ENCODE results near the gene OLFML2B. TPM values are rescaled to one million over a fixed set of nuclear protein-coding genes. Genes with fewer than 3 reads are reported as not detected.
A peak's percentile ranks its signal among the peaks of the same experiment; 100 is the strongest.

Gene OLFML2B
- total RNA-seq, 2 donors from 2014 or later, result 1.6 to 4.9 TPM

DNA sequence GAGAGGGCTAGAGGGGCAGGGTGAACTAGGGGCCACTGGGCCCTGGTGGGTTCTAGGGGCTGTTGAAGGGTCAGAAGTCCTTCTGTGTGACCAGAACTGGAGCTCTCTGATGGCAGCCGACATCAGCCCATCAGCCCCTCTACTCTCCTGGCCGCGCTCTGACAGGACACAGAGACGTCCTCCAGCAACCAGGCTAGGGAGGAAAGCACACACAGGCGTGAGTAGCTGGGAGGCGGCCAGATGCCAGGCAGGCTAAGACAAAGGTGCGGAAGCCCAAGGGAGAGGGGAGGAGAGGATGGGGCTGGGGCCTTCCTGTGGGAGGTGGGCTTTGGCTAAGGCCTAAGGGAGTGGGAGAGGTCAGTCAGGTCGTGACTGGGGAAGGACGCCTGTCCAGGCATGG, 50.8 kb downstream of the OLFML2B start:
- 78 to 82% methylated on average over 9 of the region's 9 CpGs for WGBS, 2 donors

DNA sequence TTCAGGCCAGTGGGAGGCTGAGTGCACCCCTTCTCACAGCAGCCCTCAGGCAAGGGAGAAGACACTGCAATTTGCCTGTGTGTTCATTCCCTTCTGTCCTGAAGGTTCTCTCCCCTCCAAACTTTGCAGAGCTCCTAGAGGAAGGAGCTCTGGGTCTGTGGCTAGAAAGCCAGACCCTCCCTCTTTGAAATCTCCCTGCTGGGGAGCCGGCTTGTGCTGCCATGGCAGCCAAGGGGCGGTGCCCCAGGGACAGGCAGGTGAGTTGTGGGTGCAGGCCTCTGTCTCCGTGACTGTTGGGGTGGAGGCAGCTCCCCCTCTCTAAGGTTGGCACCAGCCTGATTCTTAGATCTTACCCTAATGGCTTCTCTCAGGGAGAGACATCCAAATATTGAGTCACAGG, 53.0 kb downstream of the OLFML2B start:
- TF ChIP-seq, protein P1, sequence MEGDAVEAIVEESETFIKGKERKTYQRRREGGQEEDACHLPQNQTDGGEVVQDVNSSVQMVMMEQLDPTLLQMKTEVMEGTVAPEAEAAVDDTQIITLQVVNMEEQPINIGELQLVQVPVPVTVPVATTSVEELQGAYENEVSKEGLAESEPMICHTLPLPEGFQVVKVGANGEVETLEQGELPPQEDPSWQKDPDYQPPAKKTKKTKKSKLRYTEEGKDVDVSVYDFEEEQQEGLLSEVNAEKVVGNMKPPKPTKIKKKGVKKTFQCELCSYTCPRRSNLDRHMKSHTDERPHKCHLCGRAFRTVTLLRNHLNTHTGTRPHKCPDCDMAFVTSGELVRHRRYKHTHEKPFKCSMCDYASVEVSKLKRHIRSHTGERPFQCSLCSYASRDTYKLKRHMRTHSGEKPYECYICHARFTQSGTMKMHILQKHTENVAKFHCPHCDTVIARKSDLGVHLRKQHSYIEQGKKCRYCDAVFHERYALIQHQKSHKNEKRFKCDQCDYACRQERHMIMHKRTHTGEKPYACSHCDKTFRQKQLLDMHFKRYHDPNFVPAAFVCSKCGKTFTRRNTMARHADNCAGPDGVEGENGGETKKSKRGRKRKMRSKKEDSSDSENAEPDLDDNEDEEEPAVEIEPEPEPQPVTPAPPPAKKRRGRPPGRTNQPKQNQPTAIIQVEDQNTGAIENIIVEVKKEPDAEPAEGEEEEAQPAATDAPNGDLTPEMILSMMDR (IDR thresholded peaks at IDR 0.05), result no peak
- no peak for TF ChIP-seq POLR2A (IDR thresholded peaks at IDR 0.05)
- Histone ChIP-seq H3K36me3 (replicated peaks in 1 of 2; ENCODE audit: insufficient read depth in 1 of 2, low read depth in 2 of 2) (peaks cover 0 to 3% of the 10 kb centered on the region in 2 donors), H3K9me3 (no peaks in the 10 kb centered on the region), H3K27ac (no peak overlapping the region), H3K4me3 (no peak overlapping the region), H3K4me1 (no peaks in the 10 kb centered on the region), H3K27me3 (no peaks in the 10 kb centered on the region)
- DNase-seq (no peak), ATAC-seq (no peak)
- intact Hi-C loops (cut with DNase I), result no loop called here
- WGBS, 2 donors, result 48 to 65% methylated on average over 3 of the region's 3 CpGs

More for the DNA sequence above, 50.8 kb downstream of the OLFML2B start:
- H3K4me1 ChIP-seq, result no peaks in the 10 kb centered on the region
- no peaks in the 10 kb centered on the region for H3K36me3 ChIP-seq (replicated peaks in 1 of 2; ENCODE audit: insufficient read depth in 1 of 2, low read depth in 2 of 2)
- intact Hi-C loops (cut with DNase I), result no loop called here
- no peaks in the 10 kb centered on the region for H3K9me3 ChIP-seq
- TF ChIP-seq POLR2A (IDR thresholded peaks at IDR 0.05), result no peak
- TF ChIP-seq, protein P1 (IDR thresholded peaks at IDR 0.05), result no peak
- ATAC-seq, result no peak
- no peak for DNase-seq
- H3K27ac ChIP-seq, result no peak overlapping the region
- H3K27me3 ChIP-seq, result no peaks in the 10 kb centered on the region
- no peak overlapping the region for H3K4me3 ChIP-seq

DNA sequence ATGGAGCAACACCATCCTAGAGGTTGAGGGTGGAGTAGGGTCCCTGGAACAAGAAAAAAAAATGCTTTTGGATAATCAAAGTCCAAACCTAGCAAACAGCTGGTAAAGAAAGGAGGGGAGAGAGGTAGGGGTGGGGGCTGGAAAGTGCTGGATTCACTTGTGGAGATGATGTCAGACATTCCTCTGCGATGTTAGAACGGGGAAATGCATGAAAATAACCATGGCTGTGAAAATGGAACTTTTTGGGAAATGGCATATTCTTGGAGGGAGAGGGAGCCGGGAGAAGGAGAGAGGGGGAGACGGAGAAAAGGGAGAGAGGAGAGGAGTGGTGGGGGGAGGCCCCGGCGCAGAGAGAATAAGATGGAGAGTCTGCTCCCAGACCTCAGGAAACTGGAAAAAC, 53.6 kb downstream of the OLFML2B start:
- no peaks in the 10 kb centered on the region for H3K4me1 ChIP-seq
- no peak overlapping the region for H3K27ac ChIP-seq
- no peak overlapping the region for H3K4me3 ChIP-seq
- no peak for TF ChIP-seq POLR2A (IDR thresholded peaks at IDR 0.05)
- TF ChIP-seq, protein P1 (IDR thresholded peaks at IDR 0.05), result no peak
- H3K36me3 ChIP-seq (replicated peaks in 1 of 2; ENCODE audit: insufficient read depth in 1 of 2, low read depth in 2 of 2), result peaks cover 0 to 3% of the 10 kb centered on the region in 2 donors
- DNase-seq (no peak), ATAC-seq (no peak)
- whole genome bisulfite sequencing, 2 donors, result 76 to 85% methylated on average over 6 of the region's 6 CpGs
- intact Hi-C loops (cut with DNase I), result no loop called here
- H3K27me3 ChIP-seq, result no peaks in the 10 kb centered on the region
- no peaks in the 10 kb centered on the region for H3K9me3 ChIP-seq

DNA sequence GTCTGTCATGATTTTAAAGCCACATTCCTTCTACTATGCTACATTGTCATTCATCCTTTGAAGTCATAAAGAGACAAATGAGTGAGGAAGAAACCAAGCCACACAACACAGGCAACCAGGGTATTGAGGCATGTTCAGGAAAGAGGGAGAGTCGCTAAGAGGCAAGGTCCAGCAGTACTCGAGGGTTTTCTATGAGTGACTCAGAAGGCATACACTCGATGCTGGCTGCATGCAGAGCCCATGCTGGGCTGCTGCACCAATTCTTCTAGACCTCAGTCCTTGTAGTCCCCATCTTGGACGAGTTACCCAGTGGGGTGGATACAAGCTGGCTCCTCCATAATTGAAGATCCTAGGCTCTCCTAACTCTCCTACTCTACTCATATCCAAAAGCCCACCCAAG, 57.6 kb downstream of the OLFML2B start:
- H3K4me1 ChIP-seq, result no peaks in the 10 kb centered on the region
- no peak overlapping the region for H3K27ac ChIP-seq
- H3K9me3 ChIP-seq, result no peaks in the 10 kb centered on the region
- intact Hi-C loops (cut with DNase I), result no loop called here
- DNase-seq (no peak), ATAC-seq (no peak)
- no peak overlapping the region for H3K4me3 ChIP-seq
- H3K27me3 ChIP-seq, result no peaks in the 10 kb centered on the region
- TF ChIP-seq POLR2A (IDR thresholded peaks at IDR 0.05), result no peak
- 81% methylated on average over 3 to 4 of the region's 4 CpGs for WGBS, 2 donors
- peaks cover 0 to 5% of the 10 kb centered on the region in 2 donors for H3K36me3 ChIP-seq (replicated peaks in 1 of 2; ENCODE audit: insufficient read depth in 1 of 2, low read depth in 2 of 2)

DNA sequence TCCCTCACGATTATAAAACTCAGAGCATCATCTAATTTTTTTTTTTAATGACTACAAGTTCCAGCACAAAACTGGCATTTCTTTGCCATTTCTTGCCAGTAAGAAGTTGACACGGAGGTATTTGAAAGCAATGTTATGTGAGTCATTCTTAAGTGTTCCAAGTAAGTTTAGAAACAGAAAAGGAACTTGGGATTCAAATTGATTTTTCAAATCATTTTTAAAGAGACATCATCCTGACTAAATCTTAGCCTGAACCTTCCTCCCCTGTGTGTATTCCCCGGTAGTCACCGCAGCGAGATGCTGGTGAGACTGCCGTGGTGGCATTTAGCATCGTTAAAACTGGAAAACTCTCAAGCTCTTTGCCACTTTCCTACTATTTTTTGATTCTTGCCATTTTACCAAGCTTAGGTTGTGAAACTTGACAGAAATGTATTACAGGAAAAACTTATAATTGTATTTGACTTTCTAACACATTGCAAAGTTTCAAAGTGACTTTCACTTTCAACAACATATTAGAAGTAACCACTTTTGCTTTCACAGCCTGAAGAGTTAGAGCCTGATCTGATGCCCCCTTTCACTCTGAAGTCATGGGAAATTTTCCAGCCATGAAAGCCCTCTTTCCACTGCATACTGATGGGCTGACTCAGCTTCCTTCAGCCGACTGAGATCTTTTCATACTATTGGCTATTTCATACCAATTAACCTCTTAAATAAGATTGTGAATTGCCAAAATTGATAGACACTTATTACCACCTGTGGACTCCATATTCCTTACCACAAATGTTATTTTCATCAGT, 61.4 kb downstream of the OLFML2B start:
- intact Hi-C loops (cut with DNase I), result no loop called here
- no peak for DNase-seq
- Histone ChIP-seq H3K4me3 (no peak overlapping the region), H3K4me1 (no peaks in the 10 kb centered on the region), H3K27ac (peak overlapping the region in 1 of 4 donors; percentile 39), H3K9me3 (no peaks in the 10 kb centered on the region), H3K36me3 (replicated peaks in 1 of 2; ENCODE audit: insufficient read depth in 1 of 2, low read depth in 2 of 2) (peaks cover 0 to 17% of the 10 kb centered on the region in 2 donors), H3K27me3 (no peaks in the 10 kb centered on the region)
- no peak for ATAC-seq
- 80 to 84% methylated on average over 8 of the region's 8 CpGs for WGBS, 2 donors
- no peak for TF ChIP-seq POLR2A (IDR thresholded peaks at IDR 0.05)

DNA sequence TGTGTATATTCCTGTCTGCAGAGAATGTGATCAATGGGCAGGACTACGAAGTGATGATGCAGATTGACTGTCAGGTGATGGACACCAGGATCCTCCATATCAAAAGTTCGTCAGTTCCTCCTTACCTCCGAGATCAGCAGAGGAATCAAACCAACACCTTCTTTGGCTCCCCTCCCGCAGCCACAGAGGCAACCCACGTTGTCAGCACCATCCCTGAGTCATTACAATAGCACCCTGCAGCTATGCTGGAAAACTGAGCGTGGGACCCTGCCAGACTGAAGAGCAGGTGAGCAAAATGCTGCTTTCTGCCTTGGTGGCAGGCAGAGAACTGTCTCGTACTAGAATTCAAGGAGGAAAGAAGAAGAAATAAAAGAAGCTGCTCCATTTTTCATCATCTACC, 65.2 kb downstream of the OLFML2B start:
- no peak for ATAC-seq
- WGBS, 2 donors, result 76 to 86% methylated on average over 7 of the region's 7 CpGs
- H3K4me1 ChIP-seq, result peaks cover 5% of the 10 kb centered on the region

More for the DNA sequence above, 65.2 kb downstream of the OLFML2B start:
- no peak overlapping the region for H3K27ac ChIP-seq
- no peak for TF ChIP-seq POLR2A (IDR thresholded peaks at IDR 0.05)
- TF ChIP-seq, protein P1 (IDR thresholded peaks at IDR 0.05), result no peak
- no peaks in the 10 kb centered on the region for H3K27me3 ChIP-seq
- intact Hi-C loops (cut with DNase I), result no loop called here
- peaks cover 0 to 15% of the 10 kb centered on the region in 2 donors for H3K36me3 ChIP-seq (replicated peaks in 1 of 2; ENCODE audit: insufficient read depth in 1 of 2, low read depth in 2 of 2)
- DNase-seq, result no peak
- H3K4me3 ChIP-seq, result no peak overlapping the region
- H3K9me3 ChIP-seq, result no peaks in the 10 kb centered on the region
